Measurements from ENCODE around the gene FAM163B. TPM values are rescaled to one million over a fixed set of nuclear protein-coding genes. Genes with fewer than 3 reads are reported as not detected.

Gene FAM163B
- total and polyA plus RNA-seq, 2 of the 8 experiments (the other 6 are each of a cell fraction or from before 2014, with no cell fraction given) = 0.63 to 1.0 TPM

GRCh38 chr9:133540698-133541025 is 68.5 kb downstream of the FAM163B start:
- Histone ChIP-seq H4K20me1 (replicated peaks in 1 of 2; ENCODE audit: control insufficient read depth in 1 of 2, insufficient read depth in 2 of 2, low read length in 2 of 2) (no peaks in the 10 kb centered on the region), H3K23me2 (ENCODE audit: low read depth, low read length) (no peaks in the 10 kb centered on the region), H3K9me3 (ENCODE audit: insufficient read depth in 2 of 2, low read depth in 1 of 2, low read length in 1 of 2) (no peaks in the 10 kb centered on the region), H2BK15ac (ENCODE audit: low read length) (no peak overlapping the region), H3K4me1 (replicated peaks in 1 of 4; ENCODE audit: control insufficient read depth in 3 of 4, insufficient read depth in 4 of 4, low read length in 3 of 4) (peaks cover 0 to 26% (median 13%) of the 10 kb centered on the region in 4 experiments; a peak in 5 of 7 replicates), H2BK20ac (ENCODE audit: low read length) (no peak overlapping the region), H2BK120ac (replicated peaks; ENCODE audit: low read depth, low read length) (no peak overlapping the region), H4K91ac (replicated peaks; ENCODE audit: insufficient read length, low read length) (no peak overlapping the region), H3K18ac (ENCODE audit: extremely low read depth, low read length) (no peak overlapping the region), H3K4me2 (ENCODE audit: insufficient read depth in 1 of 2, low read depth in 2 of 2, low read length in 2 of 2) (no peak overlapping the region; a peak in 1 of 4 replicates), H4K5ac (ENCODE audit: insufficient read length, low read depth, low read length) (no peak overlapping the region), H3K79me2 (ENCODE audit: control insufficient read depth in 1 of 2, insufficient read depth in 2 of 2, low read length in 2 of 2) (no peaks in the 10 kb centered on the region), H3K4me3 (ENCODE audit: extremely low read depth in 1 of 4, insufficient read depth in 2 of 4, low read depth in 3 of 4, low read length in 4 of 4) (no peak overlapping the region), H2BK12ac (ENCODE audit: low read depth, low read length) (no peak overlapping the region), H3K9ac (replicated peaks in 1 of 4; ENCODE audit: extremely low read depth in 1 of 4, low read depth in 3 of 4, low read length in 3 of 4) (no peak overlapping the region), H2AFZ (ENCODE audit: low read length) (peak overlapping the region; percentile 67; the same call in 1 of the 2 replicates), H3K36me3 (ENCODE audit: control insufficient read depth in 2 of 4, insufficient read depth in 4 of 4, low read length in 3 of 4) (no peaks in the 10 kb centered on the region), H3K56ac (replicated peaks; ENCODE audit: insufficient read length, low read depth, low read length) (no peak overlapping the region), H3K79me1 (ENCODE audit: low read depth, low read length) (no peaks in the 10 kb centered on the region), H2BK5ac (ENCODE audit: low read depth, low read length) (no peak overlapping the region), H4K8ac (ENCODE audit: extremely low read depth, insufficient read depth, low read length) (no peak overlapping the region), H3K4ac (replicated peaks; ENCODE audit: insufficient read length, low read depth, low read length) (no peak overlapping the region), H2AK5ac (ENCODE audit: low read depth, low read length) (no peak overlapping the region), H3K27me3 (replicated peaks in 1 of 4; ENCODE audit: control insufficient read depth in 3 of 4, extremely low read depth in 1 of 4, insufficient read depth in 3 of 4, low read length in 3 of 4) (peaks cover 0 to 5% (median 3%) of the 10 kb centered on the region in 4 experiments; a peak in 3 of 7 replicates), H3K14ac (ENCODE audit: insufficient read length) (no peak overlapping the region), H3K23ac (ENCODE audit: insufficient read length) (no peak overlapping the region), H3K27ac (ENCODE audit: low read depth, low read length) (no peak overlapping the region)
- FAIRE-seq = no peak
- ChIA-PET POLR2A (ENCODE audit: partially characterized antibody) (interaction anchor here (0.9 to 2.8 kb wide), 2 partner anchors 13 to 27 kb away, joined by 3 to 11 read pairs; no protein-coding TSS in a partner anchor), CTCF (ENCODE audit: partially characterized antibody) (interaction anchor here (0.6 to 4.2 kb wide), 29 partner anchors 8 to 393 kb away, joined by 3 to 26 read pairs (median 5); no protein-coding TSS in a partner anchor)
- TF ChIP-seq GABPA (IDR thresholded peaks at IDR 0.05; ENCODE audit: borderline replicate concordance, insufficient read depth, low read length) (no peak), NANOG (IDR thresholded peaks at IDR 0.05; ENCODE audit: insufficient read depth, low read depth, low read length, poor library complexity, severe bottlenecking) (no peak), CTBP2 (IDR thresholded peaks at IDR 0.05; ENCODE audit: borderline replicate concordance, insufficient read depth, insufficient read length, low read length) (no peak), RFX5 (IDR thresholded peaks at IDR 0.05; ENCODE audit: borderline replicate concordance, low read depth, low read length) (no peak), ZNF274 (IDR thresholded peaks at IDR 0.05; ENCODE audit: borderline replicate concordance, extremely low read depth, low read length) (no peak), RAD21 (IDR thresholded peaks at IDR 0.05 in 1 of 2, conservative IDR thresholded peaks at IDR 0.05 in 1 of 2; ENCODE audit: low read depth in 2 of 2, low read length in 2 of 2) (peak; percentile 31 to 41; a peak in 3 of 4 replicates), CREB1 (IDR thresholded peaks at IDR 0.05) (0 out of 2 replicates have a peak, but pooled peaks have one; percentile 36), NRF1 (IDR thresholded peaks at IDR 0.05; ENCODE audit: low read depth, low read length) (no peak), SIX5 (IDR thresholded peaks at IDR 0.05; ENCODE audit: low read depth, low read length) (no peak), SP1 (IDR thresholded peaks at IDR 0.05; ENCODE audit: low read depth, low read length) (no peak)
- TF ChIP-seq, protein P1, sequence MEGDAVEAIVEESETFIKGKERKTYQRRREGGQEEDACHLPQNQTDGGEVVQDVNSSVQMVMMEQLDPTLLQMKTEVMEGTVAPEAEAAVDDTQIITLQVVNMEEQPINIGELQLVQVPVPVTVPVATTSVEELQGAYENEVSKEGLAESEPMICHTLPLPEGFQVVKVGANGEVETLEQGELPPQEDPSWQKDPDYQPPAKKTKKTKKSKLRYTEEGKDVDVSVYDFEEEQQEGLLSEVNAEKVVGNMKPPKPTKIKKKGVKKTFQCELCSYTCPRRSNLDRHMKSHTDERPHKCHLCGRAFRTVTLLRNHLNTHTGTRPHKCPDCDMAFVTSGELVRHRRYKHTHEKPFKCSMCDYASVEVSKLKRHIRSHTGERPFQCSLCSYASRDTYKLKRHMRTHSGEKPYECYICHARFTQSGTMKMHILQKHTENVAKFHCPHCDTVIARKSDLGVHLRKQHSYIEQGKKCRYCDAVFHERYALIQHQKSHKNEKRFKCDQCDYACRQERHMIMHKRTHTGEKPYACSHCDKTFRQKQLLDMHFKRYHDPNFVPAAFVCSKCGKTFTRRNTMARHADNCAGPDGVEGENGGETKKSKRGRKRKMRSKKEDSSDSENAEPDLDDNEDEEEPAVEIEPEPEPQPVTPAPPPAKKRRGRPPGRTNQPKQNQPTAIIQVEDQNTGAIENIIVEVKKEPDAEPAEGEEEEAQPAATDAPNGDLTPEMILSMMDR (IDR thresholded peaks at IDR 0.05; ENCODE audit: control extremely low read depth in 1 of 3, insufficient read depth in 1 of 3, low read depth in 1 of 3, low read length in 3 of 3) = peak in 2 of 3 experiments; percentile 38 to 72; a peak in 2 of 4 replicates
- DNase-seq (ENCODE audit: low read depth in 1 of 2, low spot score in 2 of 2) = peak in 1 of 2 experiments; percentile 70
- 68% methylated on average over 18 of the region's 18 CpGs; no CpG with 5 or more reads in 1 of the 2 experiments for WGBS, 2 experiments (ENCODE audit: extremely low coverage in 1 of 2, insufficient coverage in 1 of 2, insufficient read length in 1 of 2, insufficient replicate concordance in 2 of 2, low coverage in 1 of 2, low lambda C conversion rate in 2 of 2, missing lambda C conversion rate in 1 of 2)

Data from H1 (cell line).